MM.1S (cell line): ENCODE results near the gene SHISA6.

Experiments used
- DNase-seq: peaks from one replicate; pipeline ENCODE4 v3.0.0-alpha.2; 2015
- H2AFZ ChIP-seq: fragments of 300-600 bp; sonication (generic); 2 replicates; pipeline ENCODE4 v1.6.0; 2016; ENCODE audit warnings: antibody characterized with exemption, low read length
- H3F3A ChIP-seq: fragments of 300-600 bp; sonication (generic); 2 replicates; pipeline ENCODE4 v1.6.1; 2016; ENCODE audit warnings: mild to moderate bottlenecking, antibody characterized with exemption, low read length, moderate library complexity, mixed read lengths; ENCODE audit not compliant: insufficient read depth
- H3K27ac ChIP-seq: fragments of 300-600 bp; sonication (generic); 2 replicates; pipeline ENCODE4 v1.5.1; 2016; ENCODE audit warnings: mild to moderate bottlenecking, low read length
- H3K27me3 ChIP-seq: fragments of 300-600 bp; sonication (generic); replicated peaks from 2 replicates; pipeline ENCODE4 v1.6.0; 2016; ENCODE audit warnings: low read length; ENCODE audit not compliant: insufficient read depth
- H3K36me3 ChIP-seq: fragments of 300-600 bp; sonication (generic); replicated peaks from 2 replicates; pipeline ENCODE4 v1.6.1; 2016; ENCODE audit warnings: mild to moderate bottlenecking, low read length, mixed read lengths; ENCODE audit not compliant: insufficient read depth
- H3K4me1 ChIP-seq: fragments of 300-600 bp; sonication (generic); 2 replicates; pipeline ENCODE4 v1.6.1; 2016; ENCODE audit warnings: low read length, mixed read lengths
- H3K4me2 ChIP-seq: fragments of 300-600 bp; sonication (generic); 2 replicates; pipeline ENCODE4 v1.6.0; 2016; ENCODE audit warnings: low read depth, low read length
- H3K4me3 ChIP-seq: fragments of 300-600 bp; sonication (generic); 2 replicates; pipeline ENCODE4 v1.5.1; 2016; ENCODE audit warnings: low read length, mixed read lengths
- H3K79me2 ChIP-seq: fragments of 300-600 bp; sonication (generic); 2 replicates; pipeline ENCODE4 v1.6.1; 2016; ENCODE audit warnings: mixed run types, low read length, mixed read lengths
- H3K9ac ChIP-seq: fragments of 300-600 bp; sonication (generic); 2 replicates; pipeline ENCODE4 v1.6.1; 2016; ENCODE audit warnings: low read length, mixed read lengths
- H3K9me2 ChIP-seq: fragments of 300-600 bp; sonication (generic); replicated peaks from 2 replicates; pipeline ENCODE4 v1.6.1; 2016; ENCODE audit warnings: mild to moderate bottlenecking, low read length, mixed read lengths; ENCODE audit not compliant: insufficient read depth
- H3K9me3 ChIP-seq: fragments of 300-600 bp; sonication (generic); replicated peaks from 2 replicates; pipeline ENCODE4 v1.6.1; 2016; ENCODE audit warnings: mild to moderate bottlenecking, low read length, mixed read lengths; ENCODE audit not compliant: insufficient read depth
- H4K20me1 ChIP-seq: fragments of 300-600 bp; sonication (generic); 2 replicates; pipeline ENCODE4 v1.6.1; 2016; ENCODE audit warnings: mild to moderate bottlenecking, low read length, moderate library complexity, mixed read lengths; ENCODE audit not compliant: insufficient read depth
- EZH2 ChIP-seq: fragments of 300-600 bp; sonication (generic); optimal IDR thresholded peaks from 2 replicates; pipeline ENCODE3; 2017; ENCODE audit warnings: low read depth, mild to moderate bottlenecking, antibody characterized with exemption, low read length, mixed read lengths
- EZH2phosphoT487 ChIP-seq: fragments of 300-600 bp; sonication (generic); IDR thresholded peaks from 2 replicates; pipeline ENCODE4 v1.6.1; 2018; ENCODE audit warnings: antibody characterized with exemption, low read length
- TF ChIP-seq, protein P1 (sequence below): fragments of 300-600 bp; sonication (generic); IDR thresholded peaks from 2 replicates; pipeline ENCODE4 v1.5.1; 2016; ENCODE audit warnings: antibody characterized with exemption, low read length, mixed read lengths

The SHISA6 gene

GRCh38 chr17:11438673-11439072, 197.7 kb downstream of the SHISA6 start:
- no peaks in the 10 kb centered on the region for H3K36me3 ChIP-seq
- no peak for DNase-seq
- no peaks in the 10 kb centered on the region for H4K20me1 ChIP-seq
- H3K9ac ChIP-seq: no peak overlapping the region
- H3K4me1 ChIP-seq: no peaks in the 10 kb centered on the region
- no peak overlapping the region for H3K4me3 ChIP-seq
- no peak for TF ChIP-seq EZH2phosphoT487
- TF ChIP-seq EZH2: no peak
- TF ChIP-seq, protein P1, sequence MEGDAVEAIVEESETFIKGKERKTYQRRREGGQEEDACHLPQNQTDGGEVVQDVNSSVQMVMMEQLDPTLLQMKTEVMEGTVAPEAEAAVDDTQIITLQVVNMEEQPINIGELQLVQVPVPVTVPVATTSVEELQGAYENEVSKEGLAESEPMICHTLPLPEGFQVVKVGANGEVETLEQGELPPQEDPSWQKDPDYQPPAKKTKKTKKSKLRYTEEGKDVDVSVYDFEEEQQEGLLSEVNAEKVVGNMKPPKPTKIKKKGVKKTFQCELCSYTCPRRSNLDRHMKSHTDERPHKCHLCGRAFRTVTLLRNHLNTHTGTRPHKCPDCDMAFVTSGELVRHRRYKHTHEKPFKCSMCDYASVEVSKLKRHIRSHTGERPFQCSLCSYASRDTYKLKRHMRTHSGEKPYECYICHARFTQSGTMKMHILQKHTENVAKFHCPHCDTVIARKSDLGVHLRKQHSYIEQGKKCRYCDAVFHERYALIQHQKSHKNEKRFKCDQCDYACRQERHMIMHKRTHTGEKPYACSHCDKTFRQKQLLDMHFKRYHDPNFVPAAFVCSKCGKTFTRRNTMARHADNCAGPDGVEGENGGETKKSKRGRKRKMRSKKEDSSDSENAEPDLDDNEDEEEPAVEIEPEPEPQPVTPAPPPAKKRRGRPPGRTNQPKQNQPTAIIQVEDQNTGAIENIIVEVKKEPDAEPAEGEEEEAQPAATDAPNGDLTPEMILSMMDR: no peak
- H3K4me2 ChIP-seq: no peak overlapping the region
- no peaks in the 10 kb centered on the region for H3K9me3 ChIP-seq
- H2AFZ ChIP-seq: no peak overlapping the region
- H3K27me3 ChIP-seq: no peaks in the 10 kb centered on the region
- H3F3A ChIP-seq: no peaks in the 10 kb centered on the region
- no peaks in the 10 kb centered on the region for H3K9me2 ChIP-seq
- no peaks in the 10 kb centered on the region for H3K79me2 ChIP-seq
- H3K27ac ChIP-seq: no peak overlapping the region

DNA sequence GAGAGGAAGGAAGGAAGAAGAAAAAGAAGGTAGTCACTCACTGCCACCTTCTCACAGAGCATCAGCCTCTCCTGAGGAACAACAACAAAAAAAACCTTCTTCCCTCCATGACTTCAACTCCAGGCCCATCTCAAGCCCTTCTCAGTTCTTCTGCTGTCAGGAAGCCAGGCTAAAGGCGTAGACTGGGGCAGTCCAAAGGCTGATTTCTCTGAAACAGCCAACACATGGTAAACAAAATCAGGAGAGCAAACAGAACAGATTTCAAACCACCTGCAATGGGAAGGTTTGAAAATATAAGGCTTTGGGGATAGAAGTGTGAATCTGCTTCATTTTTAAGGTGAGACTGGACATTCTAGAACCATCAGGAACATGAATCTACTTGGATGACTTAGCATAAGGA, 200.0 kb downstream of the SHISA6 start:
- H3F3A ChIP-seq: no peaks in the 10 kb centered on the region
- H3K9me3 ChIP-seq: no peaks in the 10 kb centered on the region
- H3K27me3 ChIP-seq: no peaks in the 10 kb centered on the region
- no peaks in the 10 kb centered on the region for H3K9me2 ChIP-seq
- TF ChIP-seq EZH2phosphoT487: no peak
- TF ChIP-seq EZH2: no peak
- TF ChIP-seq, protein P1: no peak
- no peaks in the 10 kb centered on the region for H3K36me3 ChIP-seq
- no peak overlapping the region for H3K9ac ChIP-seq
- no peak overlapping the region for H2AFZ ChIP-seq
- H3K4me3 ChIP-seq: no peak overlapping the region
- H4K20me1 ChIP-seq: no peaks in the 10 kb centered on the region
- H3K4me2 ChIP-seq: no peak overlapping the region
- H3K27ac ChIP-seq: no peak overlapping the region
- H3K4me1 ChIP-seq: no peaks in the 10 kb centered on the region
- no peaks in the 10 kb centered on the region for H3K79me2 ChIP-seq
- no peak for DNase-seq

GRCh38 chr17:11446316-11446715, 205.3 kb downstream of the SHISA6 start:
- TF ChIP-seq EZH2phosphoT487 (no peak), EZH2 (no peak)
- TF ChIP-seq, protein P1: no peak
- no peaks in the 10 kb centered on the region for H3K27me3 ChIP-seq
- no peak overlapping the region for H3K27ac ChIP-seq
- no peak overlapping the region for H3K4me3 ChIP-seq
- no peaks in the 10 kb centered on the region for H3K79me2 ChIP-seq
- no peak for DNase-seq
- H3K4me2 ChIP-seq: no peak overlapping the region
- no peaks in the 10 kb centered on the region for H3K9me3 ChIP-seq
- no peaks in the 10 kb centered on the region for H3K4me1 ChIP-seq
- no peaks in the 10 kb centered on the region for H3K36me3 ChIP-seq
- no peaks in the 10 kb centered on the region for H4K20me1 ChIP-seq
- no peaks in the 10 kb centered on the region for H3K9me2 ChIP-seq
- no peak overlapping the region for H3K9ac ChIP-seq
- H2AFZ ChIP-seq: no peak overlapping the region
- H3F3A ChIP-seq: no peaks in the 10 kb centered on the region
